Upper lobe of right lung (tissue), 1 donor: ENCODE results near the gene TGFB1I1. TPM values are rescaled to one million over a fixed set of nuclear protein-coding genes. Genes with fewer than 3 reads are reported as not detected.

ENCODE experiments used
- ATAC-seq: fragments of 200-7000 bp; cut with Tn5 transposase; one replicate; pipeline ENCODE4 v1.9.1; 2020; ENCODE audit warnings: mild to moderate bottlenecking, moderate library complexity
- DNase-seq: peaks from one replicate; pipeline ENCODE4 v3.0.0-alpha.2; 2020
- H3K27ac ChIP-seq: fragments of 200-600 bp; one replicate; pipeline ENCODE4 v1.8.0; 2022
- H3K27me3 ChIP-seq: fragments of 200-600 bp; one replicate; pipeline ENCODE4 v1.8.0; 2022; ENCODE audit warnings: mild to moderate bottlenecking
- H3K36me3 ChIP-seq: fragments of 200-600 bp; one replicate; pipeline ENCODE4 v1.8.0; 2022
- H3K4me1 ChIP-seq: fragments of 200-600 bp; one replicate; pipeline ENCODE4 v1.8.0; 2022
- H3K4me3 ChIP-seq: fragments of 200-600 bp; one replicate; pipeline ENCODE4 v1.8.0; 2022; ENCODE audit warnings: mild to moderate bottlenecking
- H3K9me3 ChIP-seq: fragments of 200-600 bp; one replicate; pipeline ENCODE4 v1.8.0; 2022
- CTCF ChIP-seq: fragments of 200-600 bp; IDR thresholded peaks from one replicate; pipeline ENCODE4 v1.8.0; 2022; ENCODE audit warnings: antibody characterized with exemption
- intact Hi-C: fragments of 100-400 bp; cut with DNase I; formaldehyde crosslinking; loops from one replicate; pipeline ENCODE4 v1.11.0; 2022
- total RNA-seq: library from RNA; stranded (reverse); fragmentation: NEBNext Ultra II Directional; extraction: Animal tissue kit (Norgen Biotek cat#: 25700); gene quantifications from one replicate; pipeline ENCODE4 v1.2.1, GENCODE V29; 2021
- donor health status: DM: no; HTN: yes; CAD: no; lungs with severe emphysema.

The TGFB1I1 gene
- total RNA-seq, 1 donor from 2014 or later, result 49.9 TPM

GRCh38 chr16:31470615-31471014 is 1.3 kb upstream of the TGFB1I1 start:
- intact Hi-C loops, result no loop called here
- TF ChIP-seq CTCF, result no peak
- peaks cover 10% of the 10 kb centered on the region for H3K4me1 ChIP-seq
- H3K27me3 ChIP-seq, result no peaks in the 10 kb centered on the region
- H3K27ac ChIP-seq, result peak overlapping the region; percentile 86
- H3K9me3 ChIP-seq, result no peaks in the 10 kb centered on the region
- DNase-seq, result no peak
- ATAC-seq, result no peak
- no peak overlapping the region for H3K4me3 ChIP-seq
- peaks cover 13% of the 10 kb centered on the region for H3K36me3 ChIP-seq

- Histone ChIP-seq H3K4me1 (peaks cover 10% of the 10 kb centered on the region), H3K36me3 (peaks cover 13% of the 10 kb centered on the region), H3K4me3 (peak overlapping the region; percentile 62), H3K9me3 (no peaks in the 10 kb centered on the region), H3K27ac (peak overlapping the region; percentile 86), H3K27me3 (no peaks in the 10 kb centered on the region)
- ATAC-seq (no peak), DNase-seq (no peak)
- intact Hi-C loops, result no loop called here
- TF ChIP-seq CTCF, result no peak
Measured at GRCh38 chr16:31471241-31471874, 594 bp upstream of the TGFB1I1 start.

GRCh38 chr16:31472709-31473203 is 804 bp downstream of the TGFB1I1 start:
- peak; percentile 84 for ATAC-seq
- peak; percentile 77 for TF ChIP-seq CTCF
- peaks cover 18% of the 10 kb centered on the region for H3K36me3 ChIP-seq
- intact Hi-C loops, result no loop called here
- peaks cover 14% of the 10 kb centered on the region for H3K4me1 ChIP-seq
- peak; percentile 94 for DNase-seq
- peak overlapping the region; percentile 86 for H3K27ac ChIP-seq
- H3K4me3 ChIP-seq, result peak overlapping the region; percentile 62
- H3K9me3 ChIP-seq, result no peaks in the 10 kb centered on the region
- no peaks in the 10 kb centered on the region for H3K27me3 ChIP-seq

GRCh38 chr16:31473264-31473984 is 1.5 kb downstream of the TGFB1I1 start:
- peaks cover 18% of the 10 kb centered on the region for H3K36me3 ChIP-seq
- TF ChIP-seq CTCF, result no peak
- no peaks in the 10 kb centered on the region for H3K27me3 ChIP-seq
- H3K4me1 ChIP-seq, result peaks cover 14% of the 10 kb centered on the region
- H3K27ac ChIP-seq, result no peak overlapping the region
- ATAC-seq, result no peak
- H3K4me3 ChIP-seq, result peak overlapping the region; percentile 62
- DNase-seq, result no peak
- intact Hi-C loops, result no loop called here
- no peaks in the 10 kb centered on the region for H3K9me3 ChIP-seq

GRCh38 chr16:31474173-31474714 is 2.3 kb downstream of the TGFB1I1 start:
- DNase-seq (no peak), ATAC-seq (no peak)
- no peak for TF ChIP-seq CTCF
- peaks cover 14% of the 10 kb centered on the region for H3K4me1 ChIP-seq
- H3K27me3 ChIP-seq, result no peaks in the 10 kb centered on the region
- no peaks in the 10 kb centered on the region for H3K9me3 ChIP-seq
- no peak overlapping the region for H3K4me3 ChIP-seq
- no peak overlapping the region for H3K27ac ChIP-seq
- H3K36me3 ChIP-seq, result peaks cover 18% of the 10 kb centered on the region
- intact Hi-C loops, result no loop called here
